GM19035 (cell line): Measurements from ENCODE around the gene MEGF11.
"Not testable (repeated sequence)": the region's sequence is repeated elsewhere in the genome, so short reads cannot be mapped to it uniquely, and the experiment has no call there.

Experiments
- ATAC-seq: cut with Tn5 transposase; IDR thresholded peaks from one replicate; pipeline ENCODE4 v1.9.1; 2021; ENCODE audit not compliant: unreplicated experiment

The MEGF11 gene

GRCh38 chr15:66016199-66016598, 237.4 kb downstream of the MEGF11 start:
- no peak for ATAC-seq

- ATAC-seq = no peak
These were observed 238.8 kb downstream of the MEGF11 start for GRCh38 chr15:66014635-66015182.

GRCh38 chr15:66014022-66014421, 239.5 kb downstream of the MEGF11 start:
- no peak for ATAC-seq

- ATAC-seq = no peak
These were observed 244.5 kb downstream of the MEGF11 start for GRCh38 chr15:66008940-66009562.

GRCh38 chr15:66007663-66008262, 245.8 kb downstream of the MEGF11 start:
- ATAC-seq = no peak

GRCh38 chr15:66006986-66007385, 246.6 kb downstream of the MEGF11 start:
- no peak for ATAC-seq

- no peak for ATAC-seq
These were observed 248.8 kb downstream of the MEGF11 start for GRCh38 chr15:66004618-66005262.

- ATAC-seq = not testable (repeated sequence)
These were observed 250.4 kb downstream of the MEGF11 start for GRCh38 chr15:66003129-66003528.

GRCh38 chr15:66001717-66002426, 251.7 kb downstream of the MEGF11 start:
- ATAC-seq = no peak

GRCh38 chr15:66001042-66001441, 252.5 kb downstream of the MEGF11 start:
- ATAC-seq = no peak

- no peak for ATAC-seq
These were observed 255.1 kb downstream of the MEGF11 start for GRCh38 chr15:65998486-65998885.

- ATAC-seq = no peak
These were observed 256.6 kb downstream of the MEGF11 start for GRCh38 chr15:65996901-65997300.

GRCh38 chr15:65994832-65995231, 258.7 kb downstream of the MEGF11 start:
- no peak for ATAC-seq

GRCh38 chr15:65993762-65994161, 259.8 kb downstream of the MEGF11 start:
- no peak for ATAC-seq

- no peak for ATAC-seq
These were observed 260.3 kb downstream of the MEGF11 start for GRCh38 chr15:65993236-65993635.

GRCh38 chr15:65991721-65992483, 261.6 kb downstream of the MEGF11 start:
- ATAC-seq = no peak

GRCh38 chr15:65990298-65990981, 263.1 kb downstream of the MEGF11 start:
- no peak for ATAC-seq

- no peak for ATAC-seq
These were observed 266.4 kb downstream of the MEGF11 start for GRCh38 chr15:65987100-65987499.

- no peak for ATAC-seq
These were observed 267.1 kb downstream of the MEGF11 start for GRCh38 chr15:65986416-65986815.

- no peak for ATAC-seq
These were observed 268.2 kb downstream of the MEGF11 start for GRCh38 chr15:65985387-65985786.
